Panc1 (cell line): ENCODE measurements around the gene LTB4R2.

Experiments used
- POLR2AphosphoS5 ChIP-seq: IDR thresholded peaks from 2 replicates; pipeline ENCODE4 v1.6.1; 2012; ENCODE audit warnings: mild to moderate bottlenecking, low read depth, low read length, moderate library complexity
- TF ChIP-seq, protein P1 (sequence below): fragments of 450-650 bp; IDR thresholded peaks from 2 replicates; pipeline ENCODE4 v1.5.1; 2017; ENCODE audit warnings: mild to moderate bottlenecking
- TF ChIP-seq, protein P2 (sequence below), 2 experiments: IDR thresholded peaks; 2 replicates each; pipeline ENCODE4 v1.6.1; 2011 to 2012; ENCODE audit warnings: low read depth in 2 of 2, control low read depth in 1 of 2, low read length in 1 of 2, mild to moderate bottlenecking in 1 of 2, moderate library complexity in 1 of 2; ENCODE audit not compliant: insufficient read depth in 1 of 2

DNA sequence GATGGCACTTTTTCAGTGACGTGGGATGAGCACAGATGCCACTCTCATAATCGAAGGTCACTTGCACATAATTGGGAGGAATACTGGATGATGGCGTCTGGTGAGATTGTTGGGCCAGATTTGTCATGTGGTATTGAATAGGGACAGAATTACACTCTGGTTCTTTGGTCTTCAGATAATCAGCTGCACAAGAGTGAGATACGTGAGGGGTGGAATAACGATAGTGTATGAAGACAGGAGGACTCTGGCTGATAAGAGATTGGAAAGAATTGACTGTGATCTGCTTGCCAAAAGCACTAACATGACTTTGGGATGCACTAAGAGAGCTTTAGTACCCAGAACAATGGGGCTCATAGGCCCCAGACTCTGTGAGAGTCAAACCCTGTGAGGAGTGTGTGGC, 31.5 kb upstream of the LTB4R2 start:
- TF ChIP-seq, protein P1, sequence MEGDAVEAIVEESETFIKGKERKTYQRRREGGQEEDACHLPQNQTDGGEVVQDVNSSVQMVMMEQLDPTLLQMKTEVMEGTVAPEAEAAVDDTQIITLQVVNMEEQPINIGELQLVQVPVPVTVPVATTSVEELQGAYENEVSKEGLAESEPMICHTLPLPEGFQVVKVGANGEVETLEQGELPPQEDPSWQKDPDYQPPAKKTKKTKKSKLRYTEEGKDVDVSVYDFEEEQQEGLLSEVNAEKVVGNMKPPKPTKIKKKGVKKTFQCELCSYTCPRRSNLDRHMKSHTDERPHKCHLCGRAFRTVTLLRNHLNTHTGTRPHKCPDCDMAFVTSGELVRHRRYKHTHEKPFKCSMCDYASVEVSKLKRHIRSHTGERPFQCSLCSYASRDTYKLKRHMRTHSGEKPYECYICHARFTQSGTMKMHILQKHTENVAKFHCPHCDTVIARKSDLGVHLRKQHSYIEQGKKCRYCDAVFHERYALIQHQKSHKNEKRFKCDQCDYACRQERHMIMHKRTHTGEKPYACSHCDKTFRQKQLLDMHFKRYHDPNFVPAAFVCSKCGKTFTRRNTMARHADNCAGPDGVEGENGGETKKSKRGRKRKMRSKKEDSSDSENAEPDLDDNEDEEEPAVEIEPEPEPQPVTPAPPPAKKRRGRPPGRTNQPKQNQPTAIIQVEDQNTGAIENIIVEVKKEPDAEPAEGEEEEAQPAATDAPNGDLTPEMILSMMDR, result no peak
- TF ChIP-seq POLR2AphosphoS5, result no peak
- TF ChIP-seq, protein P2, sequence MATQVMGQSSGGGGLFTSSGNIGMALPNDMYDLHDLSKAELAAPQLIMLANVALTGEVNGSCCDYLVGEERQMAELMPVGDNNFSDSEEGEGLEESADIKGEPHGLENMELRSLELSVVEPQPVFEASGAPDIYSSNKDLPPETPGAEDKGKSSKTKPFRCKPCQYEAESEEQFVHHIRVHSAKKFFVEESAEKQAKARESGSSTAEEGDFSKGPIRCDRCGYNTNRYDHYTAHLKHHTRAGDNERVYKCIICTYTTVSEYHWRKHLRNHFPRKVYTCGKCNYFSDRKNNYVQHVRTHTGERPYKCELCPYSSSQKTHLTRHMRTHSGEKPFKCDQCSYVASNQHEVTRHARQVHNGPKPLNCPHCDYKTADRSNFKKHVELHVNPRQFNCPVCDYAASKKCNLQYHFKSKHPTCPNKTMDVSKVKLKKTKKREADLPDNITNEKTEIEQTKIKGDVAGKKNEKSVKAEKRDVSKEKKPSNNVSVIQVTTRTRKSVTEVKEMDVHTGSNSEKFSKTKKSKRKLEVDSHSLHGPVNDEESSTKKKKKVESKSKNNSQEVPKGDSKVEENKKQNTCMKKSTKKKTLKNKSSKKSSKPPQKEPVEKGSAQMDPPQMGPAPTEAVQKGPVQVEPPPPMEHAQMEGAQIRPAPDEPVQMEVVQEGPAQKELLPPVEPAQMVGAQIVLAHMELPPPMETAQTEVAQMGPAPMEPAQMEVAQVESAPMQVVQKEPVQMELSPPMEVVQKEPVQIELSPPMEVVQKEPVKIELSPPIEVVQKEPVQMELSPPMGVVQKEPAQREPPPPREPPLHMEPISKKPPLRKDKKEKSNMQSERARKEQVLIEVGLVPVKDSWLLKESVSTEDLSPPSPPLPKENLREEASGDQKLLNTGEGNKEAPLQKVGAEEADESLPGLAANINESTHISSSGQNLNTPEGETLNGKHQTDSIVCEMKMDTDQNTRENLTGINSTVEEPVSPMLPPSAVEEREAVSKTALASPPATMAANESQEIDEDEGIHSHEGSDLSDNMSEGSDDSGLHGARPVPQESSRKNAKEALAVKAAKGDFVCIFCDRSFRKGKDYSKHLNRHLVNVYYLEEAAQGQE (IDR thresholded peaks at IDR 0.05; ENCODE audit: insufficient read depth in 1 of 2, low read depth in 2 of 2, low read length in 1 of 2), result no peak
